Pancreas (tissue), 10 donors: ENCODE measurements around the gene CYP8B1. TPM values are rescaled to one million over a fixed set of nuclear protein-coding genes. Genes with fewer than 3 reads are reported as not detected.
"Not testable (repeated sequence)": the region's sequence is repeated elsewhere in the genome, so short reads cannot be mapped to it uniquely, and the experiment has no call there.

Experiments used
- ATAC-seq, 4 donors: fragments of 200-7000 bp; cut with Tn5 transposase; one replicate each; pipeline versions ENCODE4 v1.8.0 to v1.9.1; 2020; ENCODE audit warnings: mild to moderate bottlenecking in 4 of 4, moderate library complexity in 4 of 4
- DNase-seq, 6 donors: peaks; one replicate each; pipeline ENCODE4 v3.0.0-alpha.2; 2020
- FAIRE-seq: peaks from 2 replicates; lab custom pipeline; 2012; peaks lifted over from hg19 to GRCh38; lab: Jason Lieb, UNC
- H3K27ac ChIP-seq, 4 donors: fragments of 200-600 bp; sonication (generic); 1 replicate in 3 of 4; 2 replicates in 1 of 4; pipeline versions ENCODE4 v1.5.0 to v1.8.0; 2020
- H3K27me3 ChIP-seq, 4 donors: fragments of 200-600 bp; one replicate each; pipeline ENCODE4 v1.8.0; 2021
- H3K36me3 ChIP-seq, 3 donors: fragments of 200-600 bp; sonication (generic) in 1 of 3; one replicate each; pipeline versions ENCODE4 v1.5.0 to v1.8.0; 2020 to 2021
- H3K4me1 ChIP-seq, 3 donors: fragments of 200-600 bp; one replicate each; pipeline ENCODE4 v1.8.0; 2021
- H3K4me3 ChIP-seq, 4 donors: fragments of 200-600 bp; sonication (generic) in 2 of 4; one replicate each; pipeline versions ENCODE4 v1.5.0 to v1.8.0; 2020 to 2021
- H3K9me3 ChIP-seq, 4 donors: fragments of 200-600 bp; one replicate each; pipeline ENCODE4 v1.8.0; 2021
- WGBS, 2 donors: extraction: QIAGEN DNeasy Blood & Tissue Kit; methylation state at CpG; one replicate each; pipeline ENCODE4 v1.1.7; 2013; 5-methylcytosine and 5-hydroxymethylcytosine counted together
- intact Hi-C, 3 donors: fragments of 100-400 bp; cut with DNase I; formaldehyde crosslinking; loops; one replicate each; pipeline versions ENCODE4 v1.11.1 to v1.14.2; 2022
- polyA plus RNA-seq, 2 donors: library from polyadenylated mRNA; stranded (reverse); fragments of 200-250 nt; gene quantifications; one replicate each; pipeline ENCODE4 v1.2.3, GENCODE V29; 2013
- total RNA-seq, 6 donors: library from RNA; stranded (reverse); fragmentation: NEBNext Ultra II Directional in 4 of 6; extraction: Animal tissue kit (Norgen Biotek cat#: 25700) in 4 of 6; gene quantifications; one replicate each; pipeline versions ENCODE4 v1.2.1 to v1.2.4, GENCODE V29; 2021 to 2023
- TF ChIP-seq, protein P1 (sequence below), 4 donors: fragments of 200-600 bp; sonication (generic) in 3 of 4; IDR thresholded peaks; one replicate each; pipeline versions ENCODE4 v1.5.0 to v1.8.0; 2021; ENCODE audit warnings: antibody characterized with exemption in 4 of 4
- donor health status: healthy with polysubstance abuse.
- donor health status: DM: no; HTN: no; CAD: no; lungs with moderate emphysema.
- donor health status: DM: no; HTN: no; CAD: no.
- donor health status: control.
- donor health status: control.
- donor health status: Bipolar disorder and iron deficiency.
- donor health status: DM: yes; HTN: yes; CAD: no.
- donor health status: DM: no; HTN: no; CAD: no.
- donor health status: DM: no; HTN: no; CAD: no.
- donor health status: DM: yes; HTN: yes; CAD: no.

The CYP8B1 gene
- total and polyA plus RNA-seq, 8 donors = 0.22 TPM; not detected in 7

DNA sequence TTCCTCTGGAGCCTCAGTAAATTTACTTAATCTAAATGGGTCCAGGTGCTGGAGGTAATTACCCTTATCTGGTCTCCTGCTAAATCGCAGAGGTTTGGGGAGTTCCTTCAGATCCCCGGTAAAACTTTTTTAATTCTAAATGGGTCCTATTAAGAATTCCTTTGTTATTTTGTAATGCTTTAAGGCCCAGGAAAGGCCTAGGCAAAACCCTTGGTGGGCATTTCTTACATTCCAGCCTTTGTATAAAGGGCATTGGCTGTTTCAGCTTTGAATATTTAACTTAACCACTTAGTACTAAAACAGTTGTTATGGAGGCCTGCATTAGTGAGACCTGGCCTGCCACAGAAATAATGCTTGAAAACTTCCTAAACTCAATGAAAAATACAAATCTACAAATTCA lies 15.4 kb upstream of the CYP8B1 start:
- TF ChIP-seq, protein P1, sequence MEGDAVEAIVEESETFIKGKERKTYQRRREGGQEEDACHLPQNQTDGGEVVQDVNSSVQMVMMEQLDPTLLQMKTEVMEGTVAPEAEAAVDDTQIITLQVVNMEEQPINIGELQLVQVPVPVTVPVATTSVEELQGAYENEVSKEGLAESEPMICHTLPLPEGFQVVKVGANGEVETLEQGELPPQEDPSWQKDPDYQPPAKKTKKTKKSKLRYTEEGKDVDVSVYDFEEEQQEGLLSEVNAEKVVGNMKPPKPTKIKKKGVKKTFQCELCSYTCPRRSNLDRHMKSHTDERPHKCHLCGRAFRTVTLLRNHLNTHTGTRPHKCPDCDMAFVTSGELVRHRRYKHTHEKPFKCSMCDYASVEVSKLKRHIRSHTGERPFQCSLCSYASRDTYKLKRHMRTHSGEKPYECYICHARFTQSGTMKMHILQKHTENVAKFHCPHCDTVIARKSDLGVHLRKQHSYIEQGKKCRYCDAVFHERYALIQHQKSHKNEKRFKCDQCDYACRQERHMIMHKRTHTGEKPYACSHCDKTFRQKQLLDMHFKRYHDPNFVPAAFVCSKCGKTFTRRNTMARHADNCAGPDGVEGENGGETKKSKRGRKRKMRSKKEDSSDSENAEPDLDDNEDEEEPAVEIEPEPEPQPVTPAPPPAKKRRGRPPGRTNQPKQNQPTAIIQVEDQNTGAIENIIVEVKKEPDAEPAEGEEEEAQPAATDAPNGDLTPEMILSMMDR (IDR thresholded peaks at IDR 0.05) = no peak
- WGBS, 2 donors = 72 to 73% methylated on average over 2 of the region's 2 CpGs
- intact Hi-C loops = no loop called here
- H3K36me3 ChIP-seq = no peaks in the 10 kb centered on the region
- H3K27me3 ChIP-seq = no peaks in the 10 kb centered on the region
- FAIRE-seq (no peak), ATAC-seq (no peak), DNase-seq (no peak)
- H3K9me3 ChIP-seq = no peaks in the 10 kb centered on the region
- no peaks in the 10 kb centered on the region for H3K4me1 ChIP-seq
- no peak overlapping the region for H3K27ac ChIP-seq
- no peak overlapping the region for H3K4me3 ChIP-seq

DNA sequence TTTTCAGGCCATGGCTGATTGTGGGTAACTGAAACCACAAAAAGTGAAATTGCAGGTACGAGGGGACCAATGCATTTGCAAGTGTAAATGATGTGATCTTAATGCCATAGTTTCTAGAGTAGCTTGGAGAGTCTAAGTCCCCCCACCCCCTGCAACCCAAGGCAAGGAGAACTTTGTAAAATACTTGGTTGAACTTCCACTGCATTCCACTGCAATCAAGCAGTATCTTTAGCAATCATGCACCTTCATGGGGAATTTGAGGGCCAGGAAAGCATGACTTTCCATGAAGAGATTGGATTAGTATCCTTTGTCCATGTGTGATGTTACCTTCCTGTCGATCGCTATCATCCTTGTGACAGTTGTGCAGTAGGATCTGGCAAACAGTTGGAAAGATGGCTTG lies 11.4 kb upstream of the CYP8B1 start:
- DNase-seq = no peak
- H3K9me3 ChIP-seq = no peaks in the 10 kb centered on the region
- TF ChIP-seq, protein P1 (IDR thresholded peaks at IDR 0.05) = no peak
- H3K4me3 ChIP-seq = no peak overlapping the region
- FAIRE-seq = no peak
- no peak for ATAC-seq
- 81 to 87% methylated on average over 3 of the region's 3 CpGs for WGBS, 2 donors
- no peaks in the 10 kb centered on the region for H3K36me3 ChIP-seq
- H3K27me3 ChIP-seq = no peaks in the 10 kb centered on the region
- intact Hi-C loops = loop anchor here in 1 of 3 donors (10.0 kb wide), 1 partner anchor 112 kb away; the partner anchor contains the start of gene CCDC13
- H3K4me1 ChIP-seq = no peaks in the 10 kb centered on the region
- no peak overlapping the region for H3K27ac ChIP-seq

DNA sequence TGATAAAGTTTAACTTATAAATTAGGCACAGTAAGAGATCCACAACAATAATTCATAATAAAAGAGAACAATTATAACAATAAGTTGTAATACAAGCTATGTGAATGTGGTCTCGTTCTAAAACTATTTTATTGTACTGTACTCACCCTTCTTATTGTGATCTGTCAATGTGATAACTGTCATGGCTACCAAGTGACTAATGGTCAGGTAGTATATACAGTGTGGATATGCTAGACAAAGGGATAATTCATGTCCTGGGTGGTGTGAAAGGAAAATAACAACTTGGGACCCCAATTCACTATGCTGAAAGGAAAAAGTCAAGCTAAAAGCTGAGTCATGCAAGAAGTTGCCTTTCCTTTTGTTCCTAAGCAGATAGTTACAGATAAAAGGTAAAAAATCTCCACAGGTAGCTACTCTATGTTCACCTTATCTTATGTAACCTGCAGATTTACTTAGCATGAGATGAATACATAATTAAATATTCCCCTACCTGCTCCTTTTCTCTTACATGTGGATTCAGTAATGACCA lies 10.7 kb upstream of the CYP8B1 start:
- no peak overlapping the region for H3K27ac ChIP-seq
- DNase-seq = no peak
- no peak for FAIRE-seq
- H3K9me3 ChIP-seq = no peaks in the 10 kb centered on the region
- TF ChIP-seq, protein P1 (IDR thresholded peaks at IDR 0.05) = no peak
- ATAC-seq = no peak
- H3K27me3 ChIP-seq = no peaks in the 10 kb centered on the region
- no peaks in the 10 kb centered on the region for H3K36me3 ChIP-seq
- no peaks in the 10 kb centered on the region for H3K4me1 ChIP-seq
- no peak overlapping the region for H3K4me3 ChIP-seq
- WGBS, 2 donors = 52 to 55% methylated on average over 1 of the region's 1 CpG
- intact Hi-C loops = loop anchor here in 1 of 3 donors (10.0 kb wide), 1 partner anchor 112 kb away; the partner anchor contains the start of gene CCDC13

GRCh38 chr3:42884324-42884723 lies 8.6 kb upstream of the CYP8B1 start:
- no peak for DNase-seq
- H3K36me3 ChIP-seq = no peaks in the 10 kb centered on the region
- no peaks in the 10 kb centered on the region for H3K9me3 ChIP-seq
- 64 to 82% methylated on average over 2 of the region's 2 CpGs for WGBS, 2 donors
- no peak overlapping the region for H3K4me3 ChIP-seq
- FAIRE-seq = no peak
- ATAC-seq = no peak
- no peak overlapping the region for H3K27ac ChIP-seq
- intact Hi-C loops = loop anchor here in 1 of 3 donors (10.0 kb wide), 1 partner anchor 110 kb away; the partner anchor contains the start of gene CCDC13
- no peaks in the 10 kb centered on the region for H3K27me3 ChIP-seq
- H3K4me1 ChIP-seq = peaks cover 0 to 3% (median 0%) of the 10 kb centered on the region in 3 donors
- TF ChIP-seq, protein P1 (IDR thresholded peaks at IDR 0.05) = no peak

DNA sequence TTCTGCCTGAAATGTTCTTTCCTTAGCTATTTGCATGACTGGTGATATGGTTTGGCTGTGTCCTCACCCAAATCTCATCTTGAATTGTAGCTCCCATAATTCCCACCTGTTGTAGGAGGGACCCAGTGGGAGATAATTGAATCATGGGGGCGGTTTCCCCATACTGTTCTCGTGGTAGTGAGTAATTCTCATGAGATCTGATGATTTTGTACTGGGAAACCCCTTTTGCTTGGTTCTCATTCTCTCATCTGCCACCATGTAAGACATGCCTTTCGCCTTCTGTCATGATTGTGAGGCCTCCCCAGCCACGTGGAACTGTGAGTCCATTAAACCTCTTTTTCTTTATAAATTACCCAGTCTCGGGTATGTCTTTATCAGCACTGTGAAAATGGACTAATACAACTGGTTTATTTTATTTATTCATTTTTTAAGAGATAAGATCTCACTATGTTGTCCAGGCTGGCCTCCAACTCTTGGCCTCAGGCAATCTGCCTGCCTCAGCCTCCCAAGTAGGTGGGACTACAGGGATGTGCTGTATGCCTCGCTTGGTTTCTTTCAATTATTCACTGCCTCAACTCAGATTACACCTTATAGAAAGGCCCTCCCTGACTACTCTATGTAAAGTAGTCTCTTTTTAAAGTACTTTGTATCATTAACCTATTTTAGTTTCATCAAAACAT lies 7.7 kb upstream of the CYP8B1 start:
- not testable (repeated sequence) for H3K9me3 ChIP-seq, H3K27ac ChIP-seq, ATAC-seq, DNase-seq, H3K4me1 ChIP-seq, FAIRE-seq, H3K4me3 ChIP-seq, H3K27me3 ChIP-seq, H3K36me3 ChIP-seq
- intact Hi-C loops = loop anchor here in 1 of 3 donors (10.0 kb wide), 1 partner anchor 109 kb away; the partner anchor contains the start of gene CCDC13
- WGBS, 2 donors = 55 to 58% methylated on average over 6 of the region's 6 CpGs
